Neural progenitor cell (in vitro differentiated cells): ENCODE data around the gene SIGLEC6.

Source experiments
- CTCF ChIP-seq: fragments of 200-600 bp; sonication (generic); IDR thresholded peaks from 2 replicates; pipeline ENCODE4 v1.5.1; 2017; ENCODE audit warnings: antibody characterized with exemption, mild to moderate bottlenecking
- EZH2 ChIP-seq: fragments of 200-600 bp; sonication (generic); IDR thresholded peaks from 2 replicates; pipeline ENCODE4 v1.6.1; 2017; ENCODE audit warnings: antibody characterized with exemption, mild to moderate bottlenecking, moderate library complexity
- EZH2phosphoT487 ChIP-seq: fragments of 200-600 bp; sonication (generic); IDR thresholded peaks from 2 replicates; pipeline ENCODE4 v1.6.1; 2017; ENCODE audit warnings: antibody characterized with exemption

GRCh38 chr19:51551673-51552432 is 20.4 kb upstream of the SIGLEC6 start:
- TF ChIP-seq EZH2phosphoT487 (no peak), CTCF (no peak), EZH2 (no peak)
